Calu3 (cell line): ENCODE results near the gene MTFMT. TPM values are rescaled to one million over a fixed set of nuclear protein-coding genes. Genes with fewer than 3 reads are reported as not detected.

ENCODE experiments used
- BruUV-seq: library from RNA; stranded (reverse); fragments of 400-500 nt; replicated peaks from 2 replicates; lab custom pipeline; 2021; lab: Mats Ljungman, UMichigan
- CTCF ChIA-PET: fragments of 300-600 bp; sonication (Branson Sonifier 250); formaldehyde crosslinking; loops from one replicate; lab custom pipeline; 2022; ENCODE audit warnings: antibody characterized with exemption; lab: Charles Lee
- DNase-seq: peaks from one replicate; pipeline ENCODE4 v3.0.0; 2022
- H3K27ac Mint-ChIP-seq: one replicate; pipeline ENCODE4 v1.8.0; 2022; ENCODE audit warnings: mixed read lengths; ENCODE audit not compliant: unreplicated experiment
- H3K27me3 Mint-ChIP-seq: one replicate; pipeline ENCODE4 v1.8.0; 2022; ENCODE audit warnings: mixed read lengths; ENCODE audit not compliant: unreplicated experiment
- H3K36me3 Mint-ChIP-seq: one replicate; pipeline ENCODE4 v1.8.0; 2022; ENCODE audit warnings: mild to moderate bottlenecking, moderate library complexity, mixed read lengths; ENCODE audit not compliant: insufficient read depth, unreplicated experiment
- H3K4me1 Mint-ChIP-seq: one replicate; pipeline ENCODE4 v1.8.0; 2022; ENCODE audit warnings: mild to moderate bottlenecking, low read depth, mixed read lengths; ENCODE audit not compliant: unreplicated experiment
- H3K4me3 Mint-ChIP-seq: one replicate; pipeline ENCODE4 v1.8.0; 2022; ENCODE audit warnings: mild to moderate bottlenecking, low read depth, moderate library complexity, mixed read lengths; ENCODE audit not compliant: unreplicated experiment
- H3K9me3 Mint-ChIP-seq: one replicate; pipeline ENCODE4 v1.8.0; 2022; ENCODE audit warnings: low read depth, mixed read lengths; ENCODE audit not compliant: unreplicated experiment
- CTCF ChIP-seq: fragments of 200-600 bp; IDR thresholded peaks from one replicate; pipeline ENCODE4 v1.8.0; 2022; ENCODE audit warnings: antibody characterized with exemption; ENCODE audit not compliant: unreplicated experiment
- intact Hi-C: fragments of 100-400 bp; cut with micrococcal nuclease; formaldehyde crosslinking; loops from one replicate; pipeline ENCODE4 v1.10.0; 2022; ENCODE audit not compliant: unreplicated experiment
- total RNA-seq: library from RNA; stranded (reverse); gene quantifications from 2 replicates; pipeline ENCODE4 v1.2.3, GENCODE V29; 2022

Gene MTFMT
- total RNA-seq, 1 experiment from 2014 or later, result 18.9 TPM

GRCh38 chr15:64959128-64959527, 70.3 kb downstream of the MTFMT start:
- Mint-ChIP-seq H3K4me3 (no peak overlapping the region), H3K27me3 (peaks cover 5% of the 10 kb centered on the region), H3K36me3 (peaks cover 27% of the 10 kb centered on the region), H3K4me1 (no peaks in the 10 kb centered on the region), H3K27ac (no peak overlapping the region), H3K9me3 (peaks cover 9% of the 10 kb centered on the region)
- intact Hi-C loops, result no loop called here
- no peak for TF ChIP-seq CTCF
- BruUV-seq, result no TSS peak
- CTCF ChIA-PET, result no interaction called here
- no peak for DNase-seq

GRCh38 chr15:64954395-64954794, 75.0 kb downstream of the MTFMT start:
- peaks cover 7% of the 10 kb centered on the region for H3K27me3 Mint-ChIP-seq
- TF ChIP-seq CTCF, result no peak
- CTCF ChIA-PET, result no interaction called here
- intact Hi-C loops, result no loop called here
- no peak for DNase-seq
- H3K36me3 Mint-ChIP-seq, result no peaks in the 10 kb centered on the region
- peaks cover 35% of the 10 kb centered on the region for H3K9me3 Mint-ChIP-seq
- peaks cover 10% of the 10 kb centered on the region for H3K4me1 Mint-ChIP-seq
- no TSS peak for BruUV-seq
- no peak overlapping the region for H3K27ac Mint-ChIP-seq
- H3K4me3 Mint-ChIP-seq, result no peak overlapping the region

- Mint-ChIP-seq H3K27ac (no peak overlapping the region), H3K36me3 (peaks cover 4% of the 10 kb centered on the region), H3K4me3 (no peak overlapping the region), H3K9me3 (peaks cover 35% of the 10 kb centered on the region), H3K27me3 (peaks cover 7% of the 10 kb centered on the region), H3K4me1 (peaks cover 10% of the 10 kb centered on the region)
- TF ChIP-seq CTCF, result no peak
- intact Hi-C loops, result no loop called here
- no TSS peak for BruUV-seq
- CTCF ChIA-PET, result no interaction called here
- no peak for DNase-seq
These were observed 77.5 kb downstream of the MTFMT start for GRCh38 chr15:64951777-64952418.

Other genes with a start within 250 kb of the MTFMT start
- 33.9 and 51.5 TPM in 2 replicates for gene PIF1, start 204.0 kb downstream of the MTFMT start, total RNA-seq
- 2.0 and 2.4 TPM in 2 replicates for gene PLEKHO2, start 187.7 kb downstream of the MTFMT start, total RNA-seq
- 0.37 and 0.42 TPM in 2 replicates for gene ANKDD1A, start 117.7 kb downstream of the MTFMT start, total RNA-seq
- gene SPG21, start 39.7 kb downstream of the MTFMT start, total RNA-seq, result 104 TPM in 2 replicates
- not detected in 2 replicates for gene SLC51B, start 15.7 kb upstream of the MTFMT start, total RNA-seq
- 0.12 and 0.39 TPM in 2 replicates for gene RASL12, start 38.4 kb upstream of the MTFMT start, total RNA-seq
- not detected in 2 replicates for gene KBTBD13, start 47.1 kb upstream of the MTFMT start, total RNA-seq
- 5.2 TPM in 2 replicates for gene UBAP1L, start 85.6 kb upstream of the MTFMT start, total RNA-seq
- 26.4 and 33.9 TPM in 2 replicates for gene PDCD7, start 104.2 kb upstream of the MTFMT start, total RNA-seq
- gene CLPX, start 155.7 kb upstream of the MTFMT start, total RNA-seq, result 44.9 and 50.3 TPM in 2 replicates
- 0.05 TPM in 1 of 2 replicates, not detected in the other for gene CILP, start 181.8 kb upstream of the MTFMT start, total RNA-seq